Liver (tissue), 9 donors: ENCODE results near the gene PTPMT1. TPM values are rescaled to one million over a fixed set of nuclear protein-coding genes. Genes with fewer than 3 reads are reported as not detected.

Experiments
- DNase-seq: peaks from one replicate; pipeline ENCODE4 v3.0.0-alpha.2; 2017; ENCODE audit warnings: low spot score
- H3K27ac ChIP-seq, 2 donors: one replicate each; pipeline ENCODE4 v1.7.0; 2013; ENCODE audit warnings: inconsistent platforms in 2 of 2, low read length in 2 of 2, control low read depth in 1 of 2, low read depth in 1 of 2, mild to moderate bottlenecking in 1 of 2
- H3K27me3 ChIP-seq, 4 donors: one replicate each; pipeline versions ENCODE4 v1.6.1 to v1.7.0; 2013; ENCODE audit warnings: low read length in 3 of 4, inconsistent platforms in 1 of 4, mild to moderate bottlenecking in 1 of 4, moderate library complexity in 1 of 4; ENCODE audit not compliant: control insufficient read depth in 4 of 4, insufficient read depth in 4 of 4
- H3K36me3 ChIP-seq, 4 donors: one replicate each; pipeline versions ENCODE4 v1.6.1 to v1.7.0; 2013; ENCODE audit warnings: low read length in 3 of 4, mild to moderate bottlenecking in 3 of 4, low read depth in 1 of 4, moderate library complexity in 1 of 4; ENCODE audit not compliant: control insufficient read depth in 4 of 4, insufficient read depth in 3 of 4
- H3K4me1 ChIP-seq, 4 donors: one replicate each; pipeline versions ENCODE4 v1.6.1 to v1.7.0; 2013; ENCODE audit warnings: low read length in 3 of 4, mild to moderate bottlenecking in 3 of 4, moderate library complexity in 1 of 4; ENCODE audit not compliant: control insufficient read depth in 4 of 4, insufficient read depth in 4 of 4
- H3K4me3 ChIP-seq, 3 donors: one replicate each; pipeline versions ENCODE4 v1.6.1 to v1.7.0; 2013; ENCODE audit warnings: low read length in 3 of 3, control low read depth in 1 of 3, low read depth in 1 of 3, mild to moderate bottlenecking in 1 of 3
- H3K9ac ChIP-seq, 2 donors: one replicate each; pipeline ENCODE4 v1.7.0; 2013; ENCODE audit warnings: low read length in 2 of 2, mild to moderate bottlenecking in 2 of 2, moderate library complexity in 2 of 2, control low read depth in 1 of 2, low read depth in 1 of 2
- H3K9me3 ChIP-seq, 4 donors: one replicate each; pipeline versions ENCODE4 v1.6.1 to v1.7.0; 2013; ENCODE audit warnings: low read length in 3 of 4; ENCODE audit not compliant: control insufficient read depth in 4 of 4
- CTCF ChIP-seq: fragments of 150-350 bp; IDR thresholded peaks from 2 replicates; pipeline ENCODE4 v1.5.1; 2017; ENCODE audit warnings: improper control_type of control experiment, low read depth, low read length; ENCODE audit not compliant: missing input control
- EGR1 ChIP-seq, 2 donors: IDR thresholded peaks; 2 replicates each; pipeline ENCODE4 v1.6.1; 2016 to 2018; ENCODE audit warnings: antibody characterized with exemption in 2 of 2, low read depth in 2 of 2
- FOXA1 ChIP-seq: IDR thresholded peaks from 2 replicates; pipeline ENCODE4 v1.6.1; 2016; ENCODE audit warnings: antibody characterized with exemption
- FOXA2 ChIP-seq: IDR thresholded peaks from 2 replicates; pipeline ENCODE4 v1.6.1; 2016; ENCODE audit warnings: antibody characterized with exemption
- HNF4A ChIP-seq, 2 donors: conservative IDR thresholded peaks; 2 replicates each; pipeline ENCODE4 v1.6.1; 2016; ENCODE audit warnings: antibody characterized with exemption in 2 of 2, mild to moderate bottlenecking in 2 of 2
- MAX ChIP-seq: IDR thresholded peaks from 2 replicates; pipeline ENCODE4 v1.6.1; 2016; ENCODE audit warnings: antibody characterized with exemption
- NR2F2 ChIP-seq: IDR thresholded peaks from 2 replicates; pipeline ENCODE4 v1.6.1; 2016; ENCODE audit warnings: antibody characterized with exemption
- RAD21 ChIP-seq, 2 donors: IDR thresholded peaks; 2 replicates each; pipeline ENCODE4 v1.6.1; 2016; ENCODE audit warnings: antibody characterized with exemption in 2 of 2, mild to moderate bottlenecking in 2 of 2
- SP1 ChIP-seq: IDR thresholded peaks from 2 replicates; pipeline ENCODE4 v1.6.1; 2018; ENCODE audit warnings: antibody characterized with exemption, mild to moderate bottlenecking
- YY1 ChIP-seq: IDR thresholded peaks from 2 replicates; pipeline ENCODE4 v1.6.1; 2016; ENCODE audit warnings: antibody characterized with exemption, mild to moderate bottlenecking
- ZBTB33 ChIP-seq: IDR thresholded peaks from 2 replicates; pipeline ENCODE4 v1.6.1; 2016; ENCODE audit warnings: antibody characterized with exemption
- WGBS: extraction: QIAGEN DNeasy Blood & Tissue Kit; methylation state at CpG from one replicate; pipeline ENCODE4 v1.1.7; 2013; 5-methylcytosine and 5-hydroxymethylcytosine counted together
- polyA plus RNA-seq, 2 donors: library from polyadenylated mRNA; stranded (reverse) in 1 of 2; unstranded in 1 of 2; fragments of 200-250 nt in 1 of 2; fragments of >200 nt in 1 of 2; fragmentation: Nextera tagmentation in 1 of 2; extraction: Ambion mirVana in 1 of 2; gene quantifications; one replicate each; pipeline versions ENCODE4 v1.2.1 to v1.2.3, GENCODE V29; 2013 to 2015
- total RNA-seq, 2 donors: library from RNA; depleted of rRNA; stranded (reverse); fragments of >200 nt; gene quantifications; one replicate each; pipeline ENCODE4 v1.2.3, GENCODE V29; 2014
- donor health status: healthy.
- donor health status: healthy.
- donor health status: healthy.
- donor health status: healthy.
- donor health status: healthy.

The PTPMT1 gene
- total and polyA plus RNA-seq, 4 donors: 28.7 to 40.4 (median 33.5) TPM

GRCh38 chr11:47586098-47586855, 20.9 kb downstream of the PTPMT1 start, which contains the start of gene FAM180B:
FAM180B (plus strand) TSS chr11:47586678; CDS start chr11:47586769, 91 bp downstream.
- Histone ChIP-seq H3K36me3 (peaks cover 9 to 36% (median 32%) of the 10 kb centered on the region in 4 donors), H3K9ac (no peak within 1 kb of the TSS), H3K9me3 (peaks cover 0 to 7% (median 1%) of the 10 kb centered on the region in 4 donors), H3K4me1 (no peaks in the 10 kb centered on the region), H3K27me3 (no peaks in the 10 kb centered on the region), H3K27ac (no peak within 1 kb of the TSS), H3K4me3 (no peak within 1 kb of the TSS)
- no peak for TF ChIP-seq ZBTB33
- no peak for TF ChIP-seq EGR1 (IDR thresholded peaks at IDR 0.05; ENCODE audit: low read depth in 2 of 2)
- TF ChIP-seq HNF4A (conservative IDR thresholded peaks at IDR 0.05): no peak
- TF ChIP-seq RAD21 (IDR thresholded peaks at IDR 0.05): no peak
- no peak for TF ChIP-seq MAX
- no peak for TF ChIP-seq FOXA1
- DNase-seq: no peak
- 89% methylated on average over 12 of the region's 12 CpGs for WGBS

- H3K9me3 ChIP-seq: peaks cover 0 to 7% (median 1%) of the 10 kb centered on the region in 4 donors
- no peak overlapping the region for H3K27ac ChIP-seq
- H3K27me3 ChIP-seq: peaks cover 0 to under 1% (median 0%) of the 10 kb centered on the region in 4 donors
- no peak for DNase-seq
- TF ChIP-seq SP1: no peak
- TF ChIP-seq YY1: no peak
- TF ChIP-seq HNF4A (conservative IDR thresholded peaks at IDR 0.05): no peak
- no peak for TF ChIP-seq NR2F2
- no peak for TF ChIP-seq ZBTB33
- TF ChIP-seq CTCF: no peak
- no peak for TF ChIP-seq EGR1 (IDR thresholded peaks at IDR 0.05; ENCODE audit: low read depth in 2 of 2)
- no peak for TF ChIP-seq FOXA2
- WGBS: 62% methylated on average over 6 of the region's 6 CpGs
- H3K4me1 ChIP-seq: no peaks in the 10 kb centered on the region
- H3K4me3 ChIP-seq: no peak overlapping the region
- H3K36me3 ChIP-seq: peaks cover 9 to 28% (median 23%) of the 10 kb centered on the region in 4 donors
- no peak overlapping the region for H3K9ac ChIP-seq
Observed at GRCh38 chr11:47587039-47587716, 21.8 kb downstream of the PTPMT1 start.
